Skeletal muscle satellite cell (primary cell): ENCODE data around the gene TBXAS1.

Source experiments
- H3K27me3 ChIP-seq: 2 replicates; pipeline ENCODE4 v1.7.0; 2013; ENCODE audit warnings: low read length; ENCODE audit not compliant: control insufficient read depth, insufficient read depth
- H3K36me3 ChIP-seq: 2 replicates; pipeline ENCODE4 v1.7.0; 2013; ENCODE audit warnings: mild to moderate bottlenecking, control low read depth, low read length; ENCODE audit not compliant: insufficient read depth
- H3K4me1 ChIP-seq: 2 replicates; pipeline ENCODE4 v1.7.0; 2013; ENCODE audit warnings: low read length; ENCODE audit not compliant: control insufficient read depth, insufficient read depth
- H3K4me2 ChIP-seq: 2 replicates; pipeline ENCODE4 v1.7.0; 2013; ENCODE audit warnings: mild to moderate bottlenecking, low read length
- H3K4me3 ChIP-seq: 2 replicates; pipeline ENCODE4 v1.7.0; 2013; ENCODE audit warnings: low read length
- H3K9ac ChIP-seq: 2 replicates; pipeline ENCODE4 v1.7.0; 2013; ENCODE audit warnings: mild to moderate bottlenecking, low read depth, low read length, moderate library complexity
- H3K9me3 ChIP-seq: replicated peaks from 2 replicates; pipeline ENCODE4 v1.7.0; 2013; ENCODE audit warnings: mild to moderate bottlenecking, control low read depth, low read length

Gene TBXAS1

DNA sequence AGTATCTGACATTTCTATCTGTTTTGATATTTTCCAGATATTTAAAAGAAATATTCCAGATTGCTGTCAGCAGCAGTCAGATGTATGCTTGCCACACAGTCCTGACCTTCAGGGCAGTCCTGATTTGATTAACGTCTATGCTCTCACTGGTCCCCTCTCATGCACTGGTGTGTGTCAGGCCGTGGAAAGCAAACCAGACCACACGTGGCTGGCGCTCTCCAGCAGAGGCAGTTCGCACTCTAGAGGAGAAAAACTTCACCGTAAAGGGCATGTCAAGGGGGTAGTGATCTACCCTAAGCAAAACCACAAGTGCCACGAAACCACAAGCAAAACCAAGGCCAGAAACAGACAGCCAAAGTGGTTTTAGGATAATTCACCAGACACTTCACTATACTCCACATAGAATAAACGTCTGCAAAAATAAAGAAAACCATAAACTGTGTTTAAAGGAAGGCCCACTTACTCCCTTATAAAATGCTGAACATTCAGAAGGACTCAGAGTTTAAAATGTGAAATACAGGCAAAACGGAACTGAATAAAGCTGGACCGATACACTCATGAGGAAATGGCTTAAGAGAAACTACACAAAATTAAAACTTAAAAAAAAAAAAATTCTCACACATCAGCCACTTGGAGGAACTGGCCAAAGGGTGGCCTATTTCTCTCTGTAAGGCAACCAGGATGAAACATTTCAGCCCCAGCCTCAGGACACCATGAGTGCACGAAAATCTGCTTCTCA, 207.3 kb downstream of the TBXAS1 start:
- Histone ChIP-seq H3K36me3 (no peaks in the 10 kb centered on the region), H3K4me1 (peaks cover 34% of the 10 kb centered on the region), H3K27me3 (no peaks in the 10 kb centered on the region), H3K9me3 (no peaks in the 10 kb centered on the region), H3K4me2 (no peak overlapping the region), H3K9ac (no peak overlapping the region), H3K4me3 (no peak overlapping the region)

DNA sequence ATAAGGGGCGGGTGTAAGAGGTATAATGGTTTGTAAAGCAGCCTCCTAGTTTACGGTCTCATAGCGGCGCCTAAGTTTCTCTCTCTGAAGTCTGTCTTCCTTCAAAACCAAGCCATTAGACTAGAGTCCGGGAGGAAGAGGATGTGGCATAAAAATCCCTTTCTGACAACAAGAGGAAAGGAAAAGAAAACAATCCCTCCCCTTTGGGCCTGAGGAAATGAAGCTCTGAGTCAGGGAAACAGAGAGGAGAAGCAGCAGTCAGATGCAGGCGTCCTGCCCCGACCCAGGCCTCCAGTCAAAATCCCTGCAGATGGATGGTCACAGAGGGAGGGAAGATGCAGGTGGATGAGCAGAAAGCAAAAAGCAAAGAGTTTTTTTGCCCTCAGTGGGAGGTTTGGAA, 210.0 kb downstream of the TBXAS1 start:
- no peaks in the 10 kb centered on the region for H3K9me3 ChIP-seq

DNA sequence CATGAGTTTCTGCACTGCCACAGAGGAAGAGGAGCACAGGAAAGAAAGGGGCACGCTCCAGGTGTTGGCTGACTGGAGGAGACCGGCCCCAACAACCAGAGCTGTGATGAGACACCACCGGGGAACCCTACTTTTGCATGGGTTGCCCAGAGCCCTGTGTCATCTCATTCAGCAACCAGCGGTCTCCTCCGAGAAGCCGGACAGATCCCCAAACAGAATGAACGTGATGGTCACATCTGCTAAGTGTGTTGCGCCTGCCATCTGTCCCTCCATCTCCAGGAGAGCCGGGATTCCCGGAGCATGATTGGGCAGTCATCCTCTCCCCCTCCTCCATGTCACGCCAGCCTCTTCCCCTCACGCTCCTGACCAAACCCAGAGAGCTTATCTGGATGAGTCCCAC, 210.8 kb downstream of the TBXAS1 start:
- H3K4me1 ChIP-seq = peaks cover 39% of the 10 kb centered on the region
- no peak overlapping the region for H3K4me3 ChIP-seq
- no peaks in the 10 kb centered on the region for H3K27me3 ChIP-seq
- no peak overlapping the region for H3K9ac ChIP-seq
- no peaks in the 10 kb centered on the region for H3K36me3 ChIP-seq
- H3K4me2 ChIP-seq = no peak overlapping the region
- H3K9me3 ChIP-seq = no peaks in the 10 kb centered on the region

More for the DNA sequence above, 210.0 kb downstream of the TBXAS1 start:
- H3K4me1 ChIP-seq = peaks cover 39% of the 10 kb centered on the region
- no peak overlapping the region for H3K4me3 ChIP-seq
- no peaks in the 10 kb centered on the region for H3K27me3 ChIP-seq
- H3K9ac ChIP-seq = no peak overlapping the region
- H3K4me2 ChIP-seq = no peak overlapping the region
- no peaks in the 10 kb centered on the region for H3K36me3 ChIP-seq

- H3K36me3 ChIP-seq = no peaks in the 10 kb centered on the region
- H3K9ac ChIP-seq = no peak overlapping the region
- no peak overlapping the region for H3K4me3 ChIP-seq
- H3K27me3 ChIP-seq = no peaks in the 10 kb centered on the region
- H3K4me2 ChIP-seq = peak overlapping the region; percentile 48
- no peaks in the 10 kb centered on the region for H3K9me3 ChIP-seq
- peaks cover 23% of the 10 kb centered on the region for H3K4me1 ChIP-seq
Observed at GRCh38 chr7:140041659-140042385, 212.8 kb downstream of the TBXAS1 start.

DNA sequence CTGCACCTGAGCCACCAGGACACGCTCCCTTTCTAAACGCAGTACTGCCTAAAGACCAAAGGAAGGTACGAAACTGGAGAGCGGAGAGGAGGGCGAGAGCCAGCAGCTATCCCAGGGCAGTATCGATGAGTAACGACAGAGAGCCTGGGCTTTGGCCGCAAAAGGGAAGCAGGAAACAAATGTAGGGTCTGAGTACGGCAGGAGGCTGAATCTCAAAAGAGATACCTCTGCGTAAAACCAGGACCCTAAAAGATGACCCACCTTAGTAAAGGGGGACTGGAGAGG, 213.3 kb downstream of the TBXAS1 start:
- peaks cover 23% of the 10 kb centered on the region for H3K4me1 ChIP-seq
- H3K27me3 ChIP-seq = no peaks in the 10 kb centered on the region
- no peak overlapping the region for H3K9ac ChIP-seq
- H3K4me3 ChIP-seq = no peak overlapping the region
- H3K36me3 ChIP-seq = no peaks in the 10 kb centered on the region
- no peaks in the 10 kb centered on the region for H3K9me3 ChIP-seq
- peak overlapping the region; percentile 19 for H3K4me2 ChIP-seq

GRCh38 chr7:140044251-140044650, 215.2 kb downstream of the TBXAS1 start:
- H3K36me3 ChIP-seq = no peaks in the 10 kb centered on the region
- H3K9ac ChIP-seq = no peak overlapping the region
- no peaks in the 10 kb centered on the region for H3K9me3 ChIP-seq

GRCh38 chr7:140045697-140046096, 216.6 kb downstream of the TBXAS1 start:
- no peaks in the 10 kb centered on the region for H3K36me3 ChIP-seq

More at GRCh38 chr7:140044251-140044650, 215.2 kb downstream of the TBXAS1 start:
- Histone ChIP-seq H3K4me1 (peaks cover 18% of the 10 kb centered on the region), H3K4me2 (no peak overlapping the region), H3K4me3 (no peak overlapping the region), H3K27me3 (no peaks in the 10 kb centered on the region)

GRCh38 chr7:140047197-140047596, 218.1 kb downstream of the TBXAS1 start:
- Histone ChIP-seq H3K9me3 (no peaks in the 10 kb centered on the region), H3K4me1 (peaks cover 17% of the 10 kb centered on the region), H3K4me2 (no peak overlapping the region), H3K4me3 (no peak overlapping the region), H3K27me3 (no peaks in the 10 kb centered on the region), H3K36me3 (no peaks in the 10 kb centered on the region), H3K9ac (no peak overlapping the region)

More at GRCh38 chr7:140045697-140046096, 216.6 kb downstream of the TBXAS1 start:
- Histone ChIP-seq H3K4me2 (no peak overlapping the region), H3K27me3 (no peaks in the 10 kb centered on the region), H3K9ac (no peak overlapping the region), H3K9me3 (no peaks in the 10 kb centered on the region), H3K4me1 (peaks cover 27% of the 10 kb centered on the region), H3K4me3 (no peak overlapping the region)

DNA sequence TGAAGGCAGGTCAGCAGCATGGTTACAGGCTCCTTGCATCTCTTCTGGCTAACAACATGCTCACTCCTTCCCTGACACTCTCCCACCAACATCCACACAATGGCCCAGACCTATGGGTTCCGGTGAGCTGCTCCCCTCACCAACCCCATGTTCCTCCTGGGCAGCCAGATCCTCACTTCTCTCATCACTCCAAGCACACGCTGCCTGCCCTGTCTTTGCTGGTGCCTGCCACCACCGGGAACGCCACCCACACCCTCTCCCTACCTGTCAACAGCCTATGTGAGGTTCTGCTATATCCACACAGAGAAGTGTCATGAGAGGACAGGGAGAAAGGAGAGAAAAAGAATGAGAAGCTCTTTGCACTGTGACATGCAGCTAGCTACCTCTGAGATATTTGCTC, 219.1 kb downstream of the TBXAS1 start:
- Histone ChIP-seq H3K36me3 (no peaks in the 10 kb centered on the region), H3K4me1 (peaks cover 14% of the 10 kb centered on the region), H3K4me2 (no peak overlapping the region), H3K4me3 (no peak overlapping the region), H3K9ac (no peak overlapping the region), H3K9me3 (no peaks in the 10 kb centered on the region), H3K27me3 (no peaks in the 10 kb centered on the region)

- H3K36me3 ChIP-seq = no peaks in the 10 kb centered on the region
- no peaks in the 10 kb centered on the region for H3K27me3 ChIP-seq
- no peak overlapping the region for H3K4me3 ChIP-seq
- H3K4me2 ChIP-seq = no peak overlapping the region
- peaks cover 14% of the 10 kb centered on the region for H3K4me1 ChIP-seq
- H3K9me3 ChIP-seq = no peaks in the 10 kb centered on the region
- no peak overlapping the region for H3K9ac ChIP-seq
Observed at GRCh38 chr7:140048989-140049338, 219.9 kb downstream of the TBXAS1 start.

- no peaks in the 10 kb centered on the region for H3K9me3 ChIP-seq
- no peak overlapping the region for H3K9ac ChIP-seq
- peaks cover 14% of the 10 kb centered on the region for H3K4me1 ChIP-seq
- H3K36me3 ChIP-seq = no peaks in the 10 kb centered on the region
- H3K27me3 ChIP-seq = no peaks in the 10 kb centered on the region
- H3K4me3 ChIP-seq = no peak overlapping the region
- peak overlapping the region; percentile 14 for H3K4me2 ChIP-seq
Observed at GRCh38 chr7:140049339-140050024, 220.4 kb downstream of the TBXAS1 start.
